GM13976 (cell line): Measurements from ENCODE around the gene CCSER2.
"Not testable (repeated sequence)": the region's sequence is repeated elsewhere in the genome, so short reads cannot be mapped to it uniquely, and the experiment has no call there.

ENCODE experiments used
- DNase-seq: peaks from one replicate; pipeline ENCODE4 v3.0.0; 2012; ENCODE audit warnings: low spot score
- in situ Hi-C: fragments of 300-500 bp; cut with MboI; formaldehyde crosslinking; loops from one replicate; pipeline ENCODE4 v1.12.0; 2022; ENCODE audit warnings: low sequenced_read_pairs, mixed read lengths, inconsistent platforms; ENCODE audit not compliant: unreplicated experiment
- TF ChIP-seq, protein P1 (sequence below): IDR thresholded peaks from 2 replicates; pipeline ENCODE4 v1.5.1; 2012; ENCODE audit warnings: borderline replicate concordance, mild to moderate bottlenecking; ENCODE audit not compliant: insufficient read depth; ENCODE audit errors: extremely low read depth, missing control alignments, control extremely low read depth

The CCSER2 gene

DNA sequence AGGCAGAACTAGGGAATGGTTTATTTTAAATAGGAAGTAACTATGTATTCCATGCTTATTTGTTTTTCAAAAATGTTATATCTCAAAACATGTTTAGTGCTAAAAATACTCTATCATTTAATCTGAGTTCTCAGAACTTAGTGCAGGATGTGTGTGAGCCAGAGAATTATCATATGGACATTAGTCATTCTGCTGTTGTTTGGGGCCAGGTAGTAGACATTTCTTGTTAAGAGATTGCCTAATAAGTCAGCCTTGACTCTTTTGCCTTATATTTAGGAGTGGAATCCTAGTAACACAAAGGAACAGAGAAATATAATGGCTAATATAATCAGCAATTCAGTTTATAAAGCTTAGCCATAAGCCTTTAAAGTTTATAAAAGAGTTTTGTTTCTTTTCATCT lies 149.8 kb downstream of the CCSER2 start:
- TF ChIP-seq, protein P1, sequence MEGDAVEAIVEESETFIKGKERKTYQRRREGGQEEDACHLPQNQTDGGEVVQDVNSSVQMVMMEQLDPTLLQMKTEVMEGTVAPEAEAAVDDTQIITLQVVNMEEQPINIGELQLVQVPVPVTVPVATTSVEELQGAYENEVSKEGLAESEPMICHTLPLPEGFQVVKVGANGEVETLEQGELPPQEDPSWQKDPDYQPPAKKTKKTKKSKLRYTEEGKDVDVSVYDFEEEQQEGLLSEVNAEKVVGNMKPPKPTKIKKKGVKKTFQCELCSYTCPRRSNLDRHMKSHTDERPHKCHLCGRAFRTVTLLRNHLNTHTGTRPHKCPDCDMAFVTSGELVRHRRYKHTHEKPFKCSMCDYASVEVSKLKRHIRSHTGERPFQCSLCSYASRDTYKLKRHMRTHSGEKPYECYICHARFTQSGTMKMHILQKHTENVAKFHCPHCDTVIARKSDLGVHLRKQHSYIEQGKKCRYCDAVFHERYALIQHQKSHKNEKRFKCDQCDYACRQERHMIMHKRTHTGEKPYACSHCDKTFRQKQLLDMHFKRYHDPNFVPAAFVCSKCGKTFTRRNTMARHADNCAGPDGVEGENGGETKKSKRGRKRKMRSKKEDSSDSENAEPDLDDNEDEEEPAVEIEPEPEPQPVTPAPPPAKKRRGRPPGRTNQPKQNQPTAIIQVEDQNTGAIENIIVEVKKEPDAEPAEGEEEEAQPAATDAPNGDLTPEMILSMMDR, result no peak
- in situ Hi-C loops, result no loop called here
- no peak for DNase-seq

- TF ChIP-seq, protein P1, result no peak
- in situ Hi-C loops, result no loop called here
These were observed 150.3 kb downstream of the CCSER2 start for GRCh38 chr10:84478679-84479078.

GRCh38 chr10:84484541-84484940 lies 156.2 kb downstream of the CCSER2 start:
- TF ChIP-seq, protein P1, result no peak
- no peak for DNase-seq
- in situ Hi-C loops, result no loop called here

More at GRCh38 chr10:84478679-84479078, 150.3 kb downstream of the CCSER2 start:
- DNase-seq, result no peak

DNA sequence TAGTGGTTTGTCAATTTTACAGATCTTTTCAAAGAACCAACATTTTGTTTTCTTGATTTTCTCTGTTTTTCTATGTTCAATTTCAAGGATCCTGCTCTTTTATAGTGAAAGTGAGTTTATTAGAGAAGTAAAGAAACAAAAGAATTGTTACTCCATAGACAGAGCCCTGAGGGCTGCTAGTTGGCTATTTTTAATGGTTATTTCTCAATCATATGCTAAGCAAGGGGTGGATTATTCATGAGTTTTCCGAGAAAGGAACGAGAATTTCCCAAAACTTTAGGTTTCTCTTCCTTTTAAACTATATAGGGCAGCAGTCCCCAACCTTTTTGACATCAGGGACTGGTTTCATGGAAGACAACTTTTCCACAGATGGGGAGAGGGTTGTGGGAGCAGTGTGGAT lies 165.0 kb downstream of the CCSER2 start:
- TF ChIP-seq, protein P1, result no peak
- in situ Hi-C loops, result no loop called here
- DNase-seq, result no peak

GRCh38 chr10:84493951-84494848 lies 165.8 kb downstream of the CCSER2 start:
- DNase-seq, result no peak
- TF ChIP-seq, protein P1, result no peak
- in situ Hi-C loops, result no loop called here

DNA sequence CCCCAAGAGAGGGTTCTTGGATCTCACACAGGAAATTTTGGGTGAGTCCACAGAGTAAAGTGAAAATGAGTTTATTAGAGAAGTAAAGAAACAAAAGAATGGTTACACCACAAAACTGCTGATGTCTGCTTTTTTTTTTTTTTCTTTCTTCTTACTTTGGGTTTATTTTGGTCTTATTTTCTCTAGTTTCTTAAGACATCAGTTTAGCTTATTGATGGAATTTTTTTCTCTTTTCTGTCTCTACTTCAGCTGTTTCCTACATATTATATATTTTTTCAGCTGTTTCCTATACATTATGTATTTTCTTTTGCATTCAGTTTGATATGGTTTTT lies 166.4 kb downstream of the CCSER2 start:
- in situ Hi-C loops, result no loop called here
- TF ChIP-seq, protein P1, result no peak

GRCh38 chr10:84497978-84498377 lies 169.6 kb downstream of the CCSER2 start:
- DNase-seq, result no peak
- TF ChIP-seq, protein P1, result no peak
- in situ Hi-C loops, result no loop called here

More for the DNA sequence above, 166.4 kb downstream of the CCSER2 start:
- DNase-seq, result no peak

DNA sequence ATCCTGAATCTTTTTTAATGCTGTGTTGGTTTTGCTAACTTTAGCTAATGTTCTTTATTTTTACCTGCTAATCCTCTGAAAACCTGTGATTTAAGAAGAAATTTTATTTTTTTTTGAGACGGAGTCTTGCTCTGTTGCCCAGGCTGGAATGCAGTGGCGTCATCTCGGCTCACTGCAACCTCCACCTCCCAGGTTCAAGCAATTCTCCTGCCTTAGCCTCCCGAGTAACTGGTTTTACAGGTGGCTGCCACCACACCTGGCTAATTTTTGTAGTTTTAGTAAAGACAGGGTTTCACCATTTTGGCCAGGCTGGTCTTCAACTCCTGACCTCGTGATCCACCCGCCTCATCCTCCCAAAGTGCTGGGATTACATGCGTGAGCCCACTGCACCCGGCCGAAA lies 170.7 kb downstream of the CCSER2 start:
- DNase-seq, in situ Hi-C loops: not testable (repeated sequence)
